Uterus (tissue), 2 donors: ENCODE measurements around the gene SAMD10.

ENCODE experiments used
- POLR2A ChIP-seq, 2 donors: fragments of 450-650 bp; IDR thresholded peaks; one replicate each; pipeline ENCODE4 v1.6.1; 2016; ENCODE audit warnings: antibody characterized with exemption in 2 of 2, mild to moderate bottlenecking in 1 of 2, moderate library complexity in 1 of 2
- TF ChIP-seq, protein P1 (sequence below), 4 experiments: fragments of 200-600 bp in 2 of 4; fragments of 450-650 bp in 2 of 4; sonication (generic) in 2 of 4; IDR thresholded peaks; one replicate each; pipeline ENCODE4 v1.5.1; 2016 to 2019; ENCODE audit warnings: antibody characterized with exemption in 4 of 4, mild to moderate bottlenecking in 2 of 4, moderate library complexity in 1 of 4

DNA sequence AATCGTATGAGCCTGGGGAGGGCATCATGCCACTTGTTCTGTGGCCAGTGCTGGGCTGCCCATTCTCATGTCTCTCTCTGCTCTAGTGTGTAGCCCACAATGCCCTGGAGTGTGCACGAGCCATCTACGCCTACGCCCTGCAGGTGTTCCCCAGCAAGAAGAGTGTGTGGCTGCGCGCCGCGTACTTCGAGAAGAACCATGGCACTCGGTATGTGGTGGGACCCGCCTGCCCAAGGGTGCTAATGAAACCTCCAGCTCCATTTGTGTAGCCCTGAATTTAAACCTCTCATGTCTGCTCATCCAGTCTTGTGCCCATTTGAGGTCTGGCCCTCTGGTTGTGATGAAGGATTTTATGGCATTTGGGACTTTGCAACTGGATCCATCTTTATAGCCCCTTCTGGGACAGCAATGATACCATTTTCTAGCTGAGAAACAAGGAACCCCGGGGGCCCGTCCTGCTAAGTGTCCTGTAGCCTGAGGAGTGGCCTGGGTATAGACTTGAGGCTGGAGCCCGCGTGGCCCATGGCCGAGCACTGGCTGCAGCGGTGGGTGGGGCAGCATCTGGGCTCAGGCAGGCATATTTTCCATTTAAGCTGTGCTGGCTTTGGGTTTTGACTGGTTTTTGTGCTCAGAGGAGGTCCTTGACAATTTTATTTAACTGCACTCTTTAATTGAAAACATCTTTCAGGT, 43.4 kb upstream of the SAMD10 start:
- TF ChIP-seq, protein P1, sequence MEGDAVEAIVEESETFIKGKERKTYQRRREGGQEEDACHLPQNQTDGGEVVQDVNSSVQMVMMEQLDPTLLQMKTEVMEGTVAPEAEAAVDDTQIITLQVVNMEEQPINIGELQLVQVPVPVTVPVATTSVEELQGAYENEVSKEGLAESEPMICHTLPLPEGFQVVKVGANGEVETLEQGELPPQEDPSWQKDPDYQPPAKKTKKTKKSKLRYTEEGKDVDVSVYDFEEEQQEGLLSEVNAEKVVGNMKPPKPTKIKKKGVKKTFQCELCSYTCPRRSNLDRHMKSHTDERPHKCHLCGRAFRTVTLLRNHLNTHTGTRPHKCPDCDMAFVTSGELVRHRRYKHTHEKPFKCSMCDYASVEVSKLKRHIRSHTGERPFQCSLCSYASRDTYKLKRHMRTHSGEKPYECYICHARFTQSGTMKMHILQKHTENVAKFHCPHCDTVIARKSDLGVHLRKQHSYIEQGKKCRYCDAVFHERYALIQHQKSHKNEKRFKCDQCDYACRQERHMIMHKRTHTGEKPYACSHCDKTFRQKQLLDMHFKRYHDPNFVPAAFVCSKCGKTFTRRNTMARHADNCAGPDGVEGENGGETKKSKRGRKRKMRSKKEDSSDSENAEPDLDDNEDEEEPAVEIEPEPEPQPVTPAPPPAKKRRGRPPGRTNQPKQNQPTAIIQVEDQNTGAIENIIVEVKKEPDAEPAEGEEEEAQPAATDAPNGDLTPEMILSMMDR (IDR thresholded peaks at IDR 0.05) = no peak
- TF ChIP-seq POLR2A (IDR thresholded peaks at IDR 0.05) = no peak
